ENCODE measurements around the gene HLX.
A peak's percentile ranks its signal among the peaks of the same experiment; 100 is the strongest.

Gene HLX

DNA sequence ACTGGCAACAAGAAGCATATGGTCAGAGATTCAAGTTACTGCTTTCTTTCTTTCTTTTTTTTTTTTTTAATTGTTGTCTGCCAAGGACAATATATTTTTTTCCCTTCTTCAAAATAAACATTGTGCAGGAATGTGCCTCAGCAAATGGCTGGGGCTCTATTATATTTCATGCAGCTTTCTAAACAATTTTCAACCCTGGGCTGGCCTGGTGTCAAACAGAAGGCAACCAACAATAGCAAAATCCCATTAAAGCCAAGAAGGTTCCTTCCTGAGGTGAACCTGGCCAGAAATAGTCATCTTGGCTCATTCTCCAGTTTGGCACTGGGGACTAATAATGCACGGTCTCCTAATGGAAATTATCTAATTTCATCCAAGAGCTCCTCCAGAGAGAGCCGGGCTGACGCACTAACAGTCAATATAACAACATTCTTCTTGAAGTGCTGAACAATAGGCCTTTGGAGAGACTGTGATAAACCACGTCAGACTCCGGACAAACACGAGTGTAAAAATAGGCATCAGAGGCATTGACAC, 35.7 kb upstream of the HLX start:
- TF ChIP-seq, protein P1, sequence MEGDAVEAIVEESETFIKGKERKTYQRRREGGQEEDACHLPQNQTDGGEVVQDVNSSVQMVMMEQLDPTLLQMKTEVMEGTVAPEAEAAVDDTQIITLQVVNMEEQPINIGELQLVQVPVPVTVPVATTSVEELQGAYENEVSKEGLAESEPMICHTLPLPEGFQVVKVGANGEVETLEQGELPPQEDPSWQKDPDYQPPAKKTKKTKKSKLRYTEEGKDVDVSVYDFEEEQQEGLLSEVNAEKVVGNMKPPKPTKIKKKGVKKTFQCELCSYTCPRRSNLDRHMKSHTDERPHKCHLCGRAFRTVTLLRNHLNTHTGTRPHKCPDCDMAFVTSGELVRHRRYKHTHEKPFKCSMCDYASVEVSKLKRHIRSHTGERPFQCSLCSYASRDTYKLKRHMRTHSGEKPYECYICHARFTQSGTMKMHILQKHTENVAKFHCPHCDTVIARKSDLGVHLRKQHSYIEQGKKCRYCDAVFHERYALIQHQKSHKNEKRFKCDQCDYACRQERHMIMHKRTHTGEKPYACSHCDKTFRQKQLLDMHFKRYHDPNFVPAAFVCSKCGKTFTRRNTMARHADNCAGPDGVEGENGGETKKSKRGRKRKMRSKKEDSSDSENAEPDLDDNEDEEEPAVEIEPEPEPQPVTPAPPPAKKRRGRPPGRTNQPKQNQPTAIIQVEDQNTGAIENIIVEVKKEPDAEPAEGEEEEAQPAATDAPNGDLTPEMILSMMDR (IDR thresholded peaks at IDR 0.05; ENCODE audit: low read depth, low read length) = no peak
- peak; percentile 19 for DNase-seq (ENCODE audit: extremely low read depth, low read depth)

DNA sequence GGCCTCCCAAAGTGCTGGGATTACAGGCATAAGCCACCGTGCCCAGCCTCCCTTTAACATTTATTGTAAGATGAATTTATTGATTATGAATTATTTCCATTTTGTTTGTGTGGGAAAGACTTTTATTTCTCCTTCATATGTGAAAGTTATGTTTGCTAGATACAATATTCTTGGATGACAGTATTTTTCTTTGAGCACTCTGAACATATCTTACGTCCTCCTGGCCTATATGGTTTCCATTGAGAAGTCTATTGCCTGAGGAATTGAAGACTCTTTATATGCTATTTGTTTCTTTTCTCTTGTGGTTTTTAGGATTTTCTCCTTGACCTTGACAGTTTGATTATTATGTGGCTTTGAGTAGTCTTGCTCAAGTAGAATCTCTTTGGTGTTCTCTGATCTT, 26.8 kb upstream of the HLX start:
- TF ChIP-seq, protein P1 (IDR thresholded peaks at IDR 0.05; ENCODE audit: low read depth, low read length) = no peak
- DNase-seq (ENCODE audit: extremely low read depth, low read depth) = no peak

DNA sequence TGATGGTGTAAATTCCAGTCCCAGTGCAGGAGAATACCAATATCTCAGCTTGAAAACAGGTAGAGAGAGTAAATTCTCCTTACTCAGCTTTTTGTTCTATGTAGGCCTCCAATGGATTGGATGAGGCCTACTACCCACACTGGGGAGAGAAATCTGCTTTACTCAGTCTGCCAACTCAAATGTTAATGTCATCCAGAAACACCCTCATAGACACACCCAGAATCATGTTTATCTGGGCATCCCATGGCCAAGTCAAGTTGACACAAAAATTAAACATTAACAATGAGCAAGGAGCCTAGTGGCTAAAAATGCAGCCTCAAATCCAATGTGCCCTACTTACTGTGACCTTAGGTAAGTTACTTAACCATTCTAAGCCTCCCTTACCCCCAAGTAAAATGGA, 6.9 kb upstream of the HLX start:
- TF ChIP-seq, protein P1 (IDR thresholded peaks at IDR 0.05; ENCODE audit: low read depth, low read length) = no peak
- DNase-seq (ENCODE audit: extremely low read depth, low read depth) = no peak

DNA sequence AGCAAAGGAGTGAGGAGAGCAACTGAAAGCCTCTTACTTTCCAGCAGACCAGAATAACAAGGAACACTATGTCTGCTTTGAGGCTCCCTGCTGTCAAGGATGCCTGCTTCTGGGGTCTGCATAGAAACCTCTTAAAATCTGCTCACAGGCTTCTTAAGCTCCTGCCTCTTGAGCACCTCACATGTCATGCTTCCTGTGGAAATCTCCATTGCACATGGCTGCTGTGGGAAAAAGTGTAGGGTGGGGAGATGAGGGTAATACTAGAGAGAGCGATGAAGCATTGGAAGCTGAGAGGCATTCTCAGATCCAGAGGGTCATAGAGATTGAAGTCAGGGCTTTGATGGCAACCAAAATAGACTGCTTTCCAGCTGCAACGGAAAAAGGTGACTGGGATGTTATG, 6.2 kb upstream of the HLX start:
- TF ChIP-seq, protein P1 (IDR thresholded peaks at IDR 0.05; ENCODE audit: low read depth, low read length) = no peak
- DNase-seq (ENCODE audit: extremely low read depth, low read depth) = no peak

DNA sequence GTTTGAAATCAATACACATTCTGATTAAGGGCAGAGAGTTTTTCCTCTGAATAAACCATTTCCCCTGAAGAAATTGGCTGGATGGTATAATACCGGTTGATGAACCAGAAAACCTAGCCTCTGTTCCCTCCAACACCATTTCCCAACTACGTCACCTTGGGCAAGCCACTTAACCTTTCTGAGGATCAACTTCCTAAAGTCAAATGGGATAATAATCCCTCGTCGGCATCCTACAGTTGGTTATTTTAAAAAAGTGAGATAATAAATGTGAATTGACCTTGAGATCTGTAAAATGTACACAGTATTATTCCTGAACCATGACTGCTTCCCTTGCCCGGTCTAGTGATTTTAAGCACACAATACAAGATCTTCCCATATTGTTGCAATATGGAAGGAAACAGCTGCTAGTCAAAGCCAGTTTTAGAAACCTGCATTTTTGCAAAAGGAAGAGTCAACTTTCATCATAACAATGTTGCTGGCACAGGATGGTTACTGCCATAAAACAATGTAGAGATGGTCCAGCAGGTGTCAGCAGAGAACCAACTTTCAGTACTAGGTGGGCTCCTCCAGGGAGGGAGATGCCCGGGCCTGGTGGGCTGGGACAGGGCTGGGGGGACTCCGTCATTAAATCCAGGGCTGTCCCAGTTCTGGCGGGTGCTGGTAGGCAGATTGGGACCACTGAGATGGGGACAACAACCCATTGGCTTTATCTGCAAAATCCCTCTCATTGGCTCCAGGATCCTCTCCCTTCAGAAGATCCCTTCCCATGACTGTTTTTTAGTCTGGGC, 5.2 kb upstream of the HLX start:
- DNase-seq (ENCODE audit: extremely low read depth, low read depth) = no peak
- TF ChIP-seq, protein P1 (IDR thresholded peaks at IDR 0.05; ENCODE audit: low read depth, low read length) = peak; percentile 73

DNA sequence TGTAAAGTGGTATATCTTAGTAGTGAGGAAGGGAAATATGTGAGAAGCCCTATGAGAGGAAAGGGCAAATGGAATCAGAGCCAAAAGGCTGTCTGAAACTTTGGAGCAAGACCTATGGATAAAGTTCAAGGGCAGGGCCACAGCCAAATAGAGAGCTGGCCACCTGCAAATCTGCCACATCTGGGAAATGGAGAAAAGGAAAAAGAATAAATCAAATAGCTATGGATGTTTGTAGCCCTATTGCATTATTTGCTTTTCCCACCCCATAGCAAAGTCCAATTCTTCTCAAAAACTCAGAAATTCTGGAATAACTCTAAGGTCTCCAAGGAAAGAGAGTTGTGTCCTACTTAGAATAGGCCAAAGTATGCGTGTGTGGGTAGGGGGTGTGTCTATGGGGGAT, 4.0 kb upstream of the HLX start:
- DNase-seq (ENCODE audit: extremely low read depth, low read depth) = no peak
- TF ChIP-seq, protein P1 (IDR thresholded peaks at IDR 0.05; ENCODE audit: low read depth, low read length) = no peak

DNA sequence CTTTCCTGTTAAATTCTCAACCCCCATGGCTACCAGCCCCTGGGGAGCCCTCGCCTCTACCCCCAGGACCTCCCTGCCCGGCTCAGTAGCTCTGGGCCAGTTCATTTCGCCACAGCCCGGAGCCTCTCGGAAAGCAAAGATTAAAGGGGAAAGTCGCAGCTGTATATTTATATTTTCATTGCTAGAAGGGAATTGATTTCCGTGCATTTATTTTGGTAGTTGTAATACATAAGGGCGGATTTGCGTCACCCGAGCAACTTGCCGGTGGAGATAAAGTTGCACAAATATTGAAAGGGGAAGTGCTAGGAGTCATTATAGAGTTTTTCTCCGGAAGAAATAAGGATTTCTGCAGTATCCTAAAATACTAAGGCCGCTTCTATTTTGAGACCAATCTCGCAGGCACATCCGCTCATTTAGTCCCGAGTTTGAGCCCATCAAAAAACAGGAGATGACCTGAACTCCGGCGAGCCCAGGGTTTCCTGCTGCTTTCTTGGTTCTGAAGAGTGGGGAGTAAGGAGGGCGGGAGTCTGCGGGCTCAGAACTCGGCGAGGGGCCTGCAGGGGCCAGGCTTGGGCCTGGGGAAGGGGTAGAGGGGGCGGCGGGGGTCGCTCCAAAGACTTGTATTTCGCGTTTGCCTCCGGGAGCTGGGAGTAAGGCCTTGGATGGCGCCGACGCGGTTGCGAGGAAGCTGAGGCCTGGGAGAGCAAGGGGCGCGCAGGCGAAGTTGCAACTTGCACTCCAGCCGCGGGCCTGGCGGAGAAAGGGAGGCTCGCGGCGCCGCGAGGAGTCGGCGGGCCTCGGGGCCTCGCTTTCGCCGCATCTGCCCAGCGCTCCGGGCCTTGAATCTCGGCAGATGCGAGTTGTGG, 2.5 kb upstream of the HLX start:
- DNase-seq (ENCODE audit: extremely low read depth, low read depth) = no peak

More for the DNA sequence above, 2.5 kb upstream of the HLX start:
- TF ChIP-seq, protein P1 (IDR thresholded peaks at IDR 0.05; ENCODE audit: low read depth, low read length) = no peak
